ENCODE results near the gene NELL2.
A peak's percentile ranks its signal among the peaks of the same experiment; 100 is the strongest.

Gene NELL2

DNA sequence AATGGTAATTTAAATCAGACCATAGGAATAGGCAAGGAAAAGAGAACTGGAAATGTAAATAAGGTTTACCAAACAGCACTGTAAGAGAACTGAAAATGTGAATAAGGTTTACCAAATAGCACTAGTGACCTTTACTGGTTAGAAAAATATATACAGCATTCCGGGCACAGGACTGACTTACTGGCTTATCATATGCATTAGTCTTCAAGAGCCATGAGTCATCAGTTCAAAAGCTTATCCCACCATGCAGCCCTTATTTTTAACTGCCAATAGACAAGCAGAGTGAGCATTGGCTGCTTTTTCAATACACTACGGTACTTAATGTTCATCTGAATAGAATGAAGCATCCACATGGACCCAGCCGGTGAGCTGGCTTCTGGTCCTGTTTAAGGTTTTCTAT, 13.0 kb upstream of the NELL2 start:
- TF ChIP-seq, protein P1, sequence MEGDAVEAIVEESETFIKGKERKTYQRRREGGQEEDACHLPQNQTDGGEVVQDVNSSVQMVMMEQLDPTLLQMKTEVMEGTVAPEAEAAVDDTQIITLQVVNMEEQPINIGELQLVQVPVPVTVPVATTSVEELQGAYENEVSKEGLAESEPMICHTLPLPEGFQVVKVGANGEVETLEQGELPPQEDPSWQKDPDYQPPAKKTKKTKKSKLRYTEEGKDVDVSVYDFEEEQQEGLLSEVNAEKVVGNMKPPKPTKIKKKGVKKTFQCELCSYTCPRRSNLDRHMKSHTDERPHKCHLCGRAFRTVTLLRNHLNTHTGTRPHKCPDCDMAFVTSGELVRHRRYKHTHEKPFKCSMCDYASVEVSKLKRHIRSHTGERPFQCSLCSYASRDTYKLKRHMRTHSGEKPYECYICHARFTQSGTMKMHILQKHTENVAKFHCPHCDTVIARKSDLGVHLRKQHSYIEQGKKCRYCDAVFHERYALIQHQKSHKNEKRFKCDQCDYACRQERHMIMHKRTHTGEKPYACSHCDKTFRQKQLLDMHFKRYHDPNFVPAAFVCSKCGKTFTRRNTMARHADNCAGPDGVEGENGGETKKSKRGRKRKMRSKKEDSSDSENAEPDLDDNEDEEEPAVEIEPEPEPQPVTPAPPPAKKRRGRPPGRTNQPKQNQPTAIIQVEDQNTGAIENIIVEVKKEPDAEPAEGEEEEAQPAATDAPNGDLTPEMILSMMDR (conservative IDR thresholded peaks at IDR 0.05; ENCODE audit: low read depth, low read length), result no peak
- DNase-seq (ENCODE audit: low read depth), result no peak

DNA sequence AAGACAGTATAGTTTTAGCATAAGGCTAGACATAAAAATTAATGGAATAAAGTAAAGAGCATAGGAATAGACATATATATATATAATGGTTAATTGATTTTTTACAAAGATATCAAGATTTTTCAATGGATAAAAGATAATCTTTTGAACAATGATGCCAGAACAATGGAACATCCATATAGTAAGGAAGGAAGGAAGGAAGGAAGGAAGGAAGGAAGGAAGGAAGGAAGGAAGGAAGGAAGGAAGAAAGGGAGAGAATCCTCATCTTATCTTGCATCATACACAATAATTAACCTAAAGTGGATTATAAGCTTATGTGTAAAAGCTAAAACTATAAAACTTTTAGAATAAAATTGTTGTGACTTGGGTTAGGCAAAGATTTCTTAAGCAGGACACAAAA, 9.8 kb upstream of the NELL2 start:
- no peak for DNase-seq (ENCODE audit: low read depth)
- TF ChIP-seq, protein P1 (conservative IDR thresholded peaks at IDR 0.05; ENCODE audit: low read depth, low read length), result no peak

More for the DNA sequence above, 13.0 kb upstream of the NELL2 start:
- no peak overlapping the region for H3K4me3 ChIP-seq (ENCODE audit: low read depth, low read length)

DNA sequence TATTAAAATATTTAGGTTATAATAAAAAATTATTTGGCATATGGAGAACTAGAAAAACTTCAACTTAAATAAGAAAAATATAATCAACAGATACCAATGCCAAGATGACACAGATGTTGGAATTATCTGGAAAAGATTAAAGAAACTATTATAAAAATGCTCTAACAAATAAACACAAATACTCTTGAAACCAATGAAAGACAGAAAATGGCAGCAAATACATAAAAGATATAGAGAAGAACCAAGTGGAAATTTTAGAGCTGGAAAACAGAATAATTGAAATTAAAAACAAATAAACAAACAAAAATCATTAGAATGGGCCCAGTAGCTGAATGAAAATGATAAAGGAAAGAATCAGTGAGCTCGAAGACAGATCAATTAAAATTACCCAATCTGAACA, 5.1 kb upstream of the NELL2 start:
- TF ChIP-seq, protein P1 (conservative IDR thresholded peaks at IDR 0.05; ENCODE audit: low read depth, low read length), result no peak
- DNase-seq (ENCODE audit: low read depth), result no peak
- no peak overlapping the region for H3K4me3 ChIP-seq (ENCODE audit: low read depth, low read length)

More for the DNA sequence above, 9.8 kb upstream of the NELL2 start:
- no peak overlapping the region for H3K4me3 ChIP-seq (ENCODE audit: low read depth, low read length)

DNA sequence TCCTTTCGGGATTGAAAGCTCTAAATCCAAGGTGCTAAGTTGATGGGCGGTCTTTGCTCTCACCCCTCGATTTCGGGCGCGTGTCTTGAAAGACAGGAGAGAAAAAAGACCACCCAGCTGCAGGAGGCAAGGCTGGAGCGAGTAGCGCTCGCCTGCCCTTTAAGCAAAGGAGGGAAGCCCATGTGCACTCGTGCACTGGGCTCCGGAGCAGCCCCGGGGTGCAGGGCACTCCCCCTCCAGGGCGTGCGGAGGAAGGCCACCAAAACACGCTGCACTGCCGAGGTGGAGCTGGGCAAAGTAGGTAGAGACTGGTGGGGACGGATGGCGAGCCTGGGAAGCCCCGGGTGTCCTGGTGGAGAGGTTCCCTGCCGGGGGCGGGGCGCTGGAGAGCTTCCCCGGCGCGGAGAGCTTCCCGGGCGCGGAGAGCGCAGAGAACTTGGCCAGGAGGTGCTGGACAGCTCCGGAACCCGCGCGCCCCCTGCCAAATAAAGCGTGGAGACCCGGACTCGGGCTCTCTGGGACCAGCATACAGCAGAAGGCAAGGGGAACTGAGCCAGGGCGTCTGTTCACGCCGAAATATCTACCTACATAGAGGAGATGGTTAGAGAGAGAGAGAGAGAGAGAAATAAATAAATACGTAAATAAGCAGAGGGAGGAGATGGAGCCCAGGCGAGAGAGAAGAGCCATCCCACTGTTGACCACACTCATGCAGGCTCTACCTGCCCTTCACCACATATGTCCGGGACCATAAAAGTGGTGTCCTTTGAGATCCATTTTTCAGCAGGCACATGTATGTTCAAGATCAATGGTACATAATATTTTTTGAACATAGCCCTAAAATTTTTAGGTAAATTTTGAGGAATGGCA, 662 bp upstream of the NELL2 start:
- TF ChIP-seq, protein P1 (conservative IDR thresholded peaks at IDR 0.05; ENCODE audit: low read depth, low read length), result no peak
- peak overlapping the region; percentile 35 for H3K4me3 ChIP-seq (ENCODE audit: low read depth, low read length)
- DNase-seq (ENCODE audit: low read depth), result peak; percentile 7

DNA sequence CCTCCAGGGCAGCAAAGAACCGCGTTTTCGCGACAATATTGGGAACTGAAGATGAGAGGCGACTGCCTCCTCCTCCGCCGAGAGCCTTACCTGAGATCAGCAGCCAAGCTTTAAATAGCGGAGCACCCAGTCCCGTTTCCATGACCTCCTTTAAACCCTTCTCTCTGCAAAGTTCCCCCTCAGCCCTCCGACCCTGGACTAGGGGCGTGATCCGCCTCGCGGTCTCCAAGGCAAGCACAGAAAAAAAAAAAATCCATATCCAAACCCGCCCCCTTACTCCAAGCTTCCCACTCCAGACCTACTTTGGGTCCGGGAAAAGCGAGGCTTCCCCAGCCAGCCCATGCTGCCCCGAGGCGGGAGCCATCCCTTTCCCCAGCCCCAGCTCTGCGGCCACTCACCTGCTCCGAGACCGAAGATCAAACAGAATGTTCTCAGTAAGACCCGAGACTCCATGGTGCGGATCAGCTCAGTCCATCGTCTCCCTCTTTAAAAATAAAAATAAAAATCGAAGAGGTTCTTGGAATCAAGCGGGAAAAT, 630 bp downstream of the NELL2 start:
- TF ChIP-seq, protein P1 (conservative IDR thresholded peaks at IDR 0.05; ENCODE audit: low read depth, low read length), result no peak
- no peak for DNase-seq (ENCODE audit: low read depth)
- no peak overlapping the region for H3K4me3 ChIP-seq (ENCODE audit: low read depth, low read length)

DNA sequence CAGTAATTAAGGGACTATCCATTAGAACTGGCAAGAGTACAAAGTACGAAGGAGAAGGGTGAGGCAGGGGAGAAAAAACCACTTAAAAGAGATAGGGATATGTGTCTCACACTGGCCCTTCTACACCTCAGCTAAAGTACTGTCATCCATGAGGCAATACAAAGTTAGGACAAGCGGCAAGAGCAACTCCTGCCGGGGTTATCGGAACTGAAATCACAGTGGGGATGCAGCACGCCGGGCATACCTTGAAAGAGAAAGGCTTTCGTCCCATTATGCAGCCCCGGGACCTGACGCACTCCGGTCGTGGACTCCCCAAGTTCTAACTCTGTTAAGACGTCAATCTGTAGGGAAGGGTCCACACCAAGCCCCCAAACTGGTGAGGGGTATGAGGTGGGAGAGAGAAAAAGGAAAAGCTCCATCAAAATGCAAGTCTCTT, 1.1 kb downstream of the NELL2 start:
- no peak overlapping the region for H3K4me3 ChIP-seq (ENCODE audit: low read depth, low read length)
- TF ChIP-seq, protein P1 (conservative IDR thresholded peaks at IDR 0.05; ENCODE audit: low read depth, low read length), result no peak
- DNase-seq (ENCODE audit: low read depth), result no peak
